Measurements from ENCODE around the gene PRRC1.

DNA sequence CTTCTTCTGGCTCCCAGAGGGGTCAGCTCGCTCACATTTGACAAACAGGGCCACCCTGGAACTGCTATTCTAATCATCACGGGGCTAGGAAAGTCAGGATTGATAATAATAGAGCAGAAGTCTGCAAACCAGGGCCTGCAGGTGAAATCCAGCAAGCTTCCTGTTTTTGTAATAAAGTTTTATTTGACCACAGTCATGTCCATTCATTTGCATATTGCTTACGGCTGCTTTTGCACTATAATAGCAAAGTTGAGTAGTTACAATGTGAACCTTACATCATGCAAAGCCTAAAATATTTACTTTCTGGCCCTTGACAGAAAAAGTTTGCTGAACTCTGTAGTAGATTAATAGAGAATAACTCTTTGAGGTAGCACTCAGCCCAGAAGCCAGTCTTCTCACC lies 68.2 kb downstream of the PRRC1 start:
- no peak for TF ChIP-seq POLR2AphosphoS5 (IDR thresholded peaks at IDR 0.05)
- TF ChIP-seq, protein P1, sequence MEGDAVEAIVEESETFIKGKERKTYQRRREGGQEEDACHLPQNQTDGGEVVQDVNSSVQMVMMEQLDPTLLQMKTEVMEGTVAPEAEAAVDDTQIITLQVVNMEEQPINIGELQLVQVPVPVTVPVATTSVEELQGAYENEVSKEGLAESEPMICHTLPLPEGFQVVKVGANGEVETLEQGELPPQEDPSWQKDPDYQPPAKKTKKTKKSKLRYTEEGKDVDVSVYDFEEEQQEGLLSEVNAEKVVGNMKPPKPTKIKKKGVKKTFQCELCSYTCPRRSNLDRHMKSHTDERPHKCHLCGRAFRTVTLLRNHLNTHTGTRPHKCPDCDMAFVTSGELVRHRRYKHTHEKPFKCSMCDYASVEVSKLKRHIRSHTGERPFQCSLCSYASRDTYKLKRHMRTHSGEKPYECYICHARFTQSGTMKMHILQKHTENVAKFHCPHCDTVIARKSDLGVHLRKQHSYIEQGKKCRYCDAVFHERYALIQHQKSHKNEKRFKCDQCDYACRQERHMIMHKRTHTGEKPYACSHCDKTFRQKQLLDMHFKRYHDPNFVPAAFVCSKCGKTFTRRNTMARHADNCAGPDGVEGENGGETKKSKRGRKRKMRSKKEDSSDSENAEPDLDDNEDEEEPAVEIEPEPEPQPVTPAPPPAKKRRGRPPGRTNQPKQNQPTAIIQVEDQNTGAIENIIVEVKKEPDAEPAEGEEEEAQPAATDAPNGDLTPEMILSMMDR (IDR thresholded peaks at IDR 0.05; ENCODE audit: poor library complexity, severe bottlenecking): no peak
- TF ChIP-seq EZH2 (IDR thresholded peaks at IDR 0.05; ENCODE audit: borderline replicate concordance, insufficient read depth, low read length, poor library complexity, severe bottlenecking): no peak
- TF ChIP-seq EP300 (conservative IDR thresholded peaks at IDR 0.05; ENCODE audit: poor library complexity, severe bottlenecking): no peak
